HepG2 (cell line): ENCODE measurements around the gene R3HDM4. TPM values are rescaled to one million over a fixed set of nuclear protein-coding genes. Genes with fewer than 3 reads are reported as not detected.

ENCODE experiments used
- FOXA3 ChIP-seq: IDR thresholded peaks from 2 replicates; pipeline ENCODE4 v1.6.1; 2016; ENCODE audit warnings: missing genetic modification reagents, missing compliant biosample characterization
- GABPA ChIP-seq, 2 experiments: IDR thresholded peaks; 2 replicates each; pipeline ENCODE4 v1.6.1; 2011 to 2016; ENCODE audit warnings: low read depth in 2 of 2, low read length in 1 of 2, missing biosample characterization in 1 of 2, missing genetic modification characterization in 1 of 2
- HNRNPL ChIP-seq: fragments of 200-400 bp; formaldehyde crosslinking; IDR thresholded peaks from 2 replicates; pipeline ENCODE4 v1.6.1; 2017; ENCODE audit warnings: mild to moderate bottlenecking, low read depth, low read length
- MATR3 ChIP-seq: sonication (generic); formaldehyde crosslinking; IDR thresholded peaks from 2 replicates; pipeline ENCODE4 v1.4.0; 2020; ENCODE audit warnings: missing genetic modification reagents
- NKX3-1 ChIP-seq: sonication (generic); formaldehyde crosslinking; IDR thresholded peaks from 2 replicates; pipeline ENCODE4 v1.5.0; 2020; ENCODE audit warnings: missing genetic modification reagents
- NR2F1 ChIP-seq, 2 experiments: fragments of 450-650 bp in 1 of 2; formaldehyde crosslinking in 1 of 2; IDR thresholded peaks; 2 replicates each; pipeline versions ENCODE4 v1.5.0 to v1.6.1; 2016 to 2020; ENCODE audit warnings: mild to moderate bottlenecking in 1 of 2, missing compliant biosample characterization in 1 of 2, missing genetic modification reagents in 1 of 2, moderate library complexity in 1 of 2
- PLSCR1 ChIP-seq: sonication (generic); formaldehyde crosslinking; IDR thresholded peaks from 2 replicates; pipeline ENCODE4 v1.5.0; 2020; ENCODE audit warnings: missing genetic modification reagents, mild to moderate bottlenecking, borderline replicate concordance
- REPIN1 ChIP-seq: sonication (generic); formaldehyde crosslinking; IDR thresholded peaks from 2 replicates; pipeline ENCODE4 v1.8.0; 2022; ENCODE audit warnings: missing genetic modification reagents, low read depth, mild to moderate bottlenecking, borderline replicate concordance
- SMC3 ChIP-seq: IDR thresholded peaks from 2 replicates; pipeline ENCODE4 v1.6.1; 2011; ENCODE audit warnings: low read length, improper control_type of control experiment
- TMF1 ChIP-seq: sonication (generic); formaldehyde crosslinking; IDR thresholded peaks from 2 replicates; pipeline ENCODE4 v1.8.1; 2022; ENCODE audit warnings: low read depth, missing genetic modification reagents
- ZNF317 ChIP-seq: sonication (generic); formaldehyde crosslinking; IDR thresholded peaks from 2 replicates; pipeline ENCODE4 v1.5.0; 2020; ENCODE audit warnings: mild to moderate bottlenecking, missing genetic modification reagents
- ZNF329 ChIP-seq: sonication (generic); formaldehyde crosslinking; IDR thresholded peaks from 2 replicates; pipeline ENCODE4 v1.9.0; 2021; ENCODE audit warnings: low read depth, mild to moderate bottlenecking, missing genetic modification reagents
- ZNF670 ChIP-seq: sonication (generic); formaldehyde crosslinking; IDR thresholded peaks from 2 replicates; pipeline ENCODE4 v1.8.0; 2022; ENCODE audit warnings: mild to moderate bottlenecking, missing genetic modification reagents, borderline replicate concordance
- polyA plus RNA-seq, 8 experiments: library from polyadenylated mRNA; depleted of rRNA in 3 of 8; stranded (reverse) in 7 of 8; unstranded in 1 of 8; fragments of >200 nt; fragmentation: Illumina TruSeq in 4 of 8; extraction: Trizol in 4 of 8; gene quantifications; 2 replicates each; pipeline versions ENCODE4 v1.2.1 to v1.2.3, GENCODE V29; 2011 to 2016; ENCODE audit warnings: low read depth in 4 of 8, missing spikeins in 1 of 8, mixed read lengths in 1 of 8; ENCODE audit not compliant: insufficient read depth in 1 of 8
- total RNA-seq, 5 experiments: library from RNA; depleted of rRNA; stranded (reverse); fragments of >200 nt; fragmentation: Illumina TruSeq; extraction: Trizol; gene quantifications; 2 replicates each; pipeline ENCODE4 v1.2.3, GENCODE V29; 2016; ENCODE audit warnings: low read depth in 1 of 5
- TF ChIP-seq, protein P1 (sequence below): sonication (generic); formaldehyde crosslinking; IDR thresholded peaks from 2 replicates; pipeline ENCODE4 v1.9.0; 2021; ENCODE audit warnings: missing genetic modification reagents, borderline replicate concordance
- TF ChIP-seq, protein P2 (sequence below): sonication (generic); formaldehyde crosslinking; IDR thresholded peaks from 2 replicates; pipeline ENCODE4 v1.4.0; 2020; ENCODE audit warnings: missing genetic modification reagents
- TF ChIP-seq, protein P3 (sequence below): sonication (generic); formaldehyde crosslinking; IDR thresholded peaks from 2 replicates; pipeline ENCODE4 v1.4.0; 2020; ENCODE audit warnings: low read depth, mild to moderate bottlenecking, missing genetic modification reagents
- TF ChIP-seq, protein P4 (sequence below): sonication (generic); IDR thresholded peaks from 2 replicates; pipeline ENCODE4 v1.6.1; 2016; ENCODE audit warnings: low read depth, borderline replicate concordance
- TF ChIP-seq, protein P5 (sequence below): sonication (generic); formaldehyde crosslinking; IDR thresholded peaks from 2 replicates; pipeline ENCODE4 v1.8.0; 2022; ENCODE audit warnings: missing genetic modification reagents, low read depth, mild to moderate bottlenecking, borderline replicate concordance

The R3HDM4 gene
- total and polyA plus RNA-seq, 2 of the 13 experiments (the other 11 are each of a cell fraction or from before 2014, with no cell fraction given) = 26.2 to 26.9 TPM

DNA sequence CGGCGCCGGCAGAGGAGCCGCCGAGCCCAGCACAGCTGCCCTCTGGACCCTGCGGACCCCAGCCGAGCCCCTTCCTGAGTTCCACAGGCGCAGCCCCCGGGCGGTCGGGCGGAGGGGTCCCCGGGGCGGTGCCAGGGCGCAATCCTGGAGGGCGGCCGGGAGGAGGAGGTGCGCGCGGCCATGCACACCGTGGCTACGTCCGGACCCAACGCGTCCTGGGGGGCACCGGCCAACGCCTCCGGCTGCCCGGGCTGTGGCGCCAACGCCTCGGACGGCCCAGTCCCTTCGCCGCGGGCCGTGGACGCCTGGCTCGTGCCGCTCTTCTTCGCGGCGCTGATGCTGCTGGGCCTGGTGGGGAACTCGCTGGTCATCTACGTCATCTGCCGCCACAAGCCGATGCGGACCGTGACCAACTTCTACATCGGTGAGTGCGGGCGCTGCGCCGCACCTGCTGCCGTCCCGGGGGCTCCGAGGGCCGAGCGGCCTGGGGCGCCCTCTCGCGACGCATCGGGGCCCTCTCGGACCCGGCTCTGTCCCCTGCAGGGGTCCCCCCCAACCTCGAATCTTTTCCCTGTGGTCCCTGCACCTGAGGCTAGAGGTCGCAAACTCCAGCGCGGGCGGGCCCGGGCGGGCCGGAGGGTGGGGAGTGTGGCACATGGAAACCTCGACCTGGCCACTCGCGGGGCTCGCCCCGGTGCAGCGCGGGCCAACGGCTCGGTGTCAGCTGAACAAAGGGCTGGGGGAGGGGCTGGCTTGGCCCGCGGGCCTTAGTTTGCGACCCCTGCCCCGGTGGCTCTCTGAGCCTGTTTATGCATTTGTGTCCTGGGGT is 4.5 kb upstream of the R3HDM4 start, which contains the start of gene KISS1R (continued):
- TF ChIP-seq PLSCR1 (CRISPR knock-in tag) = no peak
- TF ChIP-seq TMF1 (CRISPR knock-in tag) = peak; percentile 71; the same call in 1 of the 2 replicates
- TF ChIP-seq, protein P1, sequence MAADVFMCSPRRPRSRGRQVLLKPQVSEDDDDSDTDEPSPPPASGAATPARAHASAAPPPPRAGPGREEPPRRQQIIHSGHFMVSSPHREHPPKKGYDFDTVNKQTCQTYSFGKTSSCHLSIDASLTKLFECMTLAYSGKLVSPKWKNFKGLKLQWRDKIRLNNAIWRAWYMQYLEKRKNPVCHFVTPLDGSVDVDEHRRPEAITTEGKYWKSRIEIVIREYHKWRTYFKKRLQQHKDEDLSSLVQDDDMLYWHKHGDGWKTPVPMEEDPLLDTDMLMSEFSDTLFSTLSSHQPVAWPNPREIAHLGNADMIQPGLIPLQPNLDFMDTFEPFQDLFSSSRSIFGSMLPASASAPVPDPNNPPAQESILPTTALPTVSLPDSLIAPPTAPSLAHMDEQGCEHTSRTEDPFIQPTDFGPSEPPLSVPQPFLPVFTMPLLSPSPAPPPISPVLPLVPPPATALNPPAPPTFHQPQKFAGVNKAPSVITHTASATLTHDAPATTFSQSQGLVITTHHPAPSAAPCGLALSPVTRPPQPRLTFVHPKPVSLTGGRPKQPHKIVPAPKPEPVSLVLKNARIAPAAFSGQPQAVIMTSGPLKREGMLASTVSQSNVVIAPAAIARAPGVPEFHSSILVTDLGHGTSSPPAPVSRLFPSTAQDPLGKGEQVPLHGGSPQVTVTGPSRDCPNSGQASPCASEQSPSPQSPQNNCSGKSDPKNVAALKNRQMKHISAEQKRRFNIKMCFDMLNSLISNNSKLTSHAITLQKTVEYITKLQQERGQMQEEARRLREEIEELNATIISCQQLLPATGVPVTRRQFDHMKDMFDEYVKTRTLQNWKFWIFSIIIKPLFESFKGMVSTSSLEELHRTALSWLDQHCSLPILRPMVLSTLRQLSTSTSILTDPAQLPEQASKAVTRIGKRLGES (CRISPR knock-in tag) = no peak
- TF ChIP-seq REPIN1 = peak; percentile 77; the same call in 1 of the 2 replicates
- no peak; the same call in 1 of the 2 replicates for TF ChIP-seq FOXA3 (CRISPR knock-in tag)
- TF ChIP-seq ZNF670 (CRISPR knock-in tag) = 0 out of 2 replicates have a peak, but pooled peaks have one; percentile 13
- TF ChIP-seq, protein P2, sequence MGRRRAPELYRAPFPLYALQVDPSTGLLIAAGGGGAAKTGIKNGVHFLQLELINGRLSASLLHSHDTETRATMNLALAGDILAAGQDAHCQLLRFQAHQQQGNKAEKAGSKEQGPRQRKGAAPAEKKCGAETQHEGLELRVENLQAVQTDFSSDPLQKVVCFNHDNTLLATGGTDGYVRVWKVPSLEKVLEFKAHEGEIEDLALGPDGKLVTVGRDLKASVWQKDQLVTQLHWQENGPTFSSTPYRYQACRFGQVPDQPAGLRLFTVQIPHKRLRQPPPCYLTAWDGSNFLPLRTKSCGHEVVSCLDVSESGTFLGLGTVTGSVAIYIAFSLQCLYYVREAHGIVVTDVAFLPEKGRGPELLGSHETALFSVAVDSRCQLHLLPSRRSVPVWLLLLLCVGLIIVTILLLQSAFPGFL = no peak
- TF ChIP-seq ZNF317 (CRISPR knock-in tag) = no peak
- peak; percentile 89 for TF ChIP-seq ZNF329 (CRISPR knock-in tag)
- TF ChIP-seq, protein P3, sequence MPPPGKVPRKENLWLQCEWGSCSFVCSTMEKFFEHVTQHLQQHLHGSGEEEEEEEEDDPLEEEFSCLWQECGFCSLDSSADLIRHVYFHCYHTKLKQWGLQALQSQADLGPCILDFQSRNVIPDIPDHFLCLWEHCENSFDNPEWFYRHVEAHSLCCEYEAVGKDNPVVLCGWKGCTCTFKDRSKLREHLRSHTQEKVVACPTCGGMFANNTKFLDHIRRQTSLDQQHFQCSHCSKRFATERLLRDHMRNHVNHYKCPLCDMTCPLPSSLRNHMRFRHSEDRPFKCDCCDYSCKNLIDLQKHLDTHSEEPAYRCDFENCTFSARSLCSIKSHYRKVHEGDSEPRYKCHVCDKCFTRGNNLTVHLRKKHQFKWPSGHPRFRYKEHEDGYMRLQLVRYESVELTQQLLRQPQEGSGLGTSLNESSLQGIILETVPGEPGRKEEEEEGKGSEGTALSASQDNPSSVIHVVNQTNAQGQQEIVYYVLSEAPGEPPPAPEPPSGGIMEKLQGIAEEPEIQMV (CRISPR knock-in tag) = peak; percentile 94
- no peak for TF ChIP-seq NR2F1 (CRISPR knock-in tag; IDR thresholded peaks at IDR 0.05)
- TF ChIP-seq NKX3-1 (CRISPR knock-in tag) = peak; percentile 35; the same call in 1 of the 2 replicates
- TF ChIP-seq GABPA (IDR thresholded peaks at IDR 0.05; ENCODE audit: low read depth, low read length) = no peak
- TF ChIP-seq GABPA (CRISPR knock-in tag; IDR thresholded peaks at IDR 0.05; ENCODE audit: low read depth) = no peak
- no peak for TF ChIP-seq MATR3 (CRISPR knock-in tag)
- no peak for TF ChIP-seq HNRNPL
- TF ChIP-seq SMC3 = peak; percentile 35; the same call in 1 of the 2 replicates
- TF ChIP-seq, protein P4, sequence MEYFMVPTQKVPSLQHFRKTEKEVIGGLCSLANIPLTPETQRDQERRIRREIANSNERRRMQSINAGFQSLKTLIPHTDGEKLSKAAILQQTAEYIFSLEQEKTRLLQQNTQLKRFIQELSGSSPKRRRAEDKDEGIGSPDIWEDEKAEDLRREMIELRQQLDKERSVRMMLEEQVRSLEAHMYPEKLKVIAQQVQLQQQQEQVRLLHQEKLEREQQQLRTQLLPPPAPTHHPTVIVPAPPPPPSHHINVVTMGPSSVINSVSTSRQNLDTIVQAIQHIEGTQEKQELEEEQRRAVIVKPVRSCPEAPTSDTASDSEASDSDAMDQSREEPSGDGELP = peak; percentile 39; the same call in 1 of the 2 replicates
- TF ChIP-seq, protein P5, sequence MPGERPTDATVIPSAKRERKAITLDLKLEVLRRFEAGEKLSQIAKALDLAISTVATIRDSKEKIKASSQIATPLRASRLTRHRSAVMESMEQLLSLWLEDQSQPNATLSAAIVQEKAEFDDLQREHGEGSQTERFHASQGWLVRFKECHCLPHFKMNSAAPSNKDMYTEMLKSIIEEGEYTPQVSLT = no peak
